MCF 10A (cell line): Measurements from ENCODE around the gene CDADC1. TPM values are rescaled to one million over a fixed set of nuclear protein-coding genes. Genes with fewer than 3 reads are reported as not detected.

Experiments used
- BruUV-seq: library from RNA; stranded (reverse); fragments of 400-500 nt; replicated peaks from 2 replicates; lab custom pipeline; 2021; lab: Mats Ljungman, UMichigan
- CTCF ChIA-PET: fragments of 300-600 bp; sonication (Branson Sonifier 250); formaldehyde crosslinking; extraction: SDS; loops from one replicate; lab custom pipeline; 2021; ENCODE audit warnings: antibody characterized with exemption, inconsistent platforms; lab: Yijun Ruan, JAX
- POLR2A ChIA-PET: fragments of 300-600, 350-650 bp; sonication (Branson Sonifier 250); formaldehyde crosslinking; extraction: SDS; loops from one replicate; lab custom pipeline; 2020; ENCODE audit warnings: antibody characterized with exemption, inconsistent platforms; lab: Yijun Ruan, JAX
- DNase-seq: peaks from one replicate; pipeline ENCODE4 v3.0.0-alpha.2; 2018; ENCODE audit not compliant: unreplicated experiment
- H3K27ac Mint-ChIP-seq: one replicate; pipeline ENCODE4 v1.8.0; 2022; ENCODE audit warnings: mild to moderate bottlenecking, low read depth, mixed read lengths; ENCODE audit not compliant: unreplicated experiment
- H3K27me3 Mint-ChIP-seq: one replicate; pipeline ENCODE4 v1.8.0; 2022; ENCODE audit warnings: mixed read lengths; ENCODE audit not compliant: insufficient read depth, unreplicated experiment
- H3K36me3 Mint-ChIP-seq: one replicate; pipeline ENCODE4 v1.8.0; 2022; ENCODE audit warnings: mild to moderate bottlenecking, moderate library complexity, mixed read lengths; ENCODE audit not compliant: insufficient read depth, unreplicated experiment
- H3K4me1 Mint-ChIP-seq: one replicate; pipeline ENCODE4 v1.8.0; 2022; ENCODE audit warnings: mixed read lengths; ENCODE audit not compliant: insufficient read depth, unreplicated experiment
- H3K4me3 Mint-ChIP-seq: one replicate; pipeline ENCODE4 v1.8.0; 2022; ENCODE audit warnings: mild to moderate bottlenecking, moderate library complexity, mixed read lengths; ENCODE audit not compliant: unreplicated experiment
- H3K9me3 Mint-ChIP-seq: one replicate; pipeline ENCODE4 v1.8.0; 2022; ENCODE audit warnings: mixed read lengths; ENCODE audit not compliant: unreplicated experiment
- intact Hi-C: fragments of 100-400 bp; cut with micrococcal nuclease; formaldehyde crosslinking; loops from 2 replicates; pipeline ENCODE4 v1.14.1; 2022
- total RNA-seq: library from RNA; stranded (reverse); gene quantifications from 2 replicates; pipeline ENCODE4 v1.2.3, GENCODE V29; 2022
- TF ChIP-seq, protein P1 (sequence below): fragments of 200-600 bp; IDR thresholded peaks from one replicate; pipeline ENCODE4 v1.8.0; 2022; ENCODE audit warnings: antibody characterized with exemption, mild to moderate bottlenecking; ENCODE audit not compliant: unreplicated experiment

CDADC1 gene
- total RNA-seq, 1 experiment from 2014 or later, result 9.4 TPM

DNA sequence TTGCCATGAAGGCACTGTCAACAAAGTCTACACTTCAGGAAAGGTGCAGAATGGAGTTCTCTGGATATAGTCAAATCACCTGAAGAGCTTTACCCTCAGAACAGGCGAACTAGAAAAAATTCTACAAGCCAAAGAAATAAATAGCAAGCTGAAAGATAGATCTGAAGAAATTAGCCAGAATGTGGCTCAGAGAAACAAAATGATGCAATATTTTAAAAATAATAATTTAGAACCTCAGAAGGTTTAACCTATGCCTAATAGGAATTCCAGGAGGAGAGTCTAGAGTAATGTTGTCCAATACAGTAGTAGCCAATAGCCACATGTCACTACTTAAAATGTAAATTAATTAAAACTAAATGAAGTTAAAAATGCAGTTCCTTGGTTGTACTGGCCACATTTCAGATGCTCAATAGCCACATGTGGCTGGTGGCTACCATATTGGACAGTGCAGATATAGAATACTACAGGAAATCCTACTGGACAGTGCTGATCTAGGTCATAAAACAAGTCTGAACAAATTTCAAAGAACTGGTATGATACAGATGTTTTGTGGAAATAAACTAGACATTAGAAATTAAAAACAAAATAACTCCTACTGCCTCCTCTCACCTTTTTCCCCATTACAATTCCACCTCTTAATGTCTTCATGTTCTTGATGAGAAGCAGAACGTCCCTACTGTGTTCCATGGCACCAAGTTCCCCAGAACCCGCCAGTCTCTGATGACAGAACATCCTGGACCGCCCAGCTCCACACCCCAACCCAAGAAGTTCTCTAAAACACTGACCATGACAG is 679 bp upstream of the CDADC1 start:
- Mint-ChIP-seq H3K36me3 (peaks cover 4% of the 10 kb centered on the region), H3K9me3 (no peaks in the 10 kb centered on the region), H3K27ac (peak overlapping the region; percentile 97), H3K27me3 (no peaks in the 10 kb centered on the region), H3K4me1 (peaks cover 6% of the 10 kb centered on the region), H3K4me3 (peak overlapping the region; percentile 96)
- BruUV-seq, result TSS peak; percentile 81
- ChIA-PET CTCF (interaction anchor here (0.6 to 1.5 kb wide), 3 partner anchors 11 to 1267 kb away, joined by 3 to 4 read pairs (median 4); no protein-coding TSS in a partner anchor), POLR2A (interaction anchor here (0.5 to 2.8 kb wide), 31 partner anchors 8 to 546 kb away, joined by 3 to 28 read pairs (median 4); partner anchors contain the start of genes CAB39L, FNDC3A, KPNA3 and RCBTB1)
- TF ChIP-seq, protein P1, sequence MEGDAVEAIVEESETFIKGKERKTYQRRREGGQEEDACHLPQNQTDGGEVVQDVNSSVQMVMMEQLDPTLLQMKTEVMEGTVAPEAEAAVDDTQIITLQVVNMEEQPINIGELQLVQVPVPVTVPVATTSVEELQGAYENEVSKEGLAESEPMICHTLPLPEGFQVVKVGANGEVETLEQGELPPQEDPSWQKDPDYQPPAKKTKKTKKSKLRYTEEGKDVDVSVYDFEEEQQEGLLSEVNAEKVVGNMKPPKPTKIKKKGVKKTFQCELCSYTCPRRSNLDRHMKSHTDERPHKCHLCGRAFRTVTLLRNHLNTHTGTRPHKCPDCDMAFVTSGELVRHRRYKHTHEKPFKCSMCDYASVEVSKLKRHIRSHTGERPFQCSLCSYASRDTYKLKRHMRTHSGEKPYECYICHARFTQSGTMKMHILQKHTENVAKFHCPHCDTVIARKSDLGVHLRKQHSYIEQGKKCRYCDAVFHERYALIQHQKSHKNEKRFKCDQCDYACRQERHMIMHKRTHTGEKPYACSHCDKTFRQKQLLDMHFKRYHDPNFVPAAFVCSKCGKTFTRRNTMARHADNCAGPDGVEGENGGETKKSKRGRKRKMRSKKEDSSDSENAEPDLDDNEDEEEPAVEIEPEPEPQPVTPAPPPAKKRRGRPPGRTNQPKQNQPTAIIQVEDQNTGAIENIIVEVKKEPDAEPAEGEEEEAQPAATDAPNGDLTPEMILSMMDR, result no peak
- DNase-seq, result no peak
- intact Hi-C loops, result no loop called here

DNA sequence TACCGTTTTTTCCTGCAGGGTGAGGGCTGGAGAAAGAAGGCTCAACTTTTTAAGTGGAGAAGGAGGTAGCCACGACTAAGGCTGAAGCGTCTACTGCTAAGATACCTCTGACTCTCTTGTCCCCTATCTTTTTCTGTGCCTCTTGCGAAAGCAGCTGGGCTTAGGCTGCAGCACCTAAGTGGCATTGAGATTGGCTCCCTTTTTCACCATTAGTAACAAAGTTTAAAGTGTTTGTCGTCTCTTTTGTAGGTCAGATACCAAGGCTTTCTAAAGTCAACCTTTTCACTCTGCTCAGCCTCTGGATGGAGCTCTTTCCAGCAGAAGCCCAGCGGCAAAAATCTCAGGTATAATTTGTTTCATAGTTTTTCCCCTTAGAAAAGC is 887 bp downstream of the CDADC1 start:
- Mint-ChIP-seq H3K27me3 (no peaks in the 10 kb centered on the region), H3K4me1 (peaks cover 6% of the 10 kb centered on the region), H3K36me3 (peaks cover 4% of the 10 kb centered on the region), H3K9me3 (no peaks in the 10 kb centered on the region), H3K27ac (peak overlapping the region; percentile 97), H3K4me3 (peak overlapping the region; percentile 96)
- TF ChIP-seq, protein P1, result no peak
- intact Hi-C loops, result no loop called here
- ChIA-PET POLR2A (interaction anchor here (0.8 to 2.8 kb wide), 23 partner anchors 10 to 465 kb away, joined by 3 to 28 read pairs (median 6); partner anchors contain the start of genes CAB39L, FNDC3A, RCBTB1 and SETDB2), CTCF (interaction anchor here (0.6 to 1.5 kb wide), 9 partner anchors 9 to 681 kb away, joined by 3 to 4 read pairs (median 3); no protein-coding TSS in a partner anchor)
- BruUV-seq, result no TSS peak
- no peak for DNase-seq

DNA sequence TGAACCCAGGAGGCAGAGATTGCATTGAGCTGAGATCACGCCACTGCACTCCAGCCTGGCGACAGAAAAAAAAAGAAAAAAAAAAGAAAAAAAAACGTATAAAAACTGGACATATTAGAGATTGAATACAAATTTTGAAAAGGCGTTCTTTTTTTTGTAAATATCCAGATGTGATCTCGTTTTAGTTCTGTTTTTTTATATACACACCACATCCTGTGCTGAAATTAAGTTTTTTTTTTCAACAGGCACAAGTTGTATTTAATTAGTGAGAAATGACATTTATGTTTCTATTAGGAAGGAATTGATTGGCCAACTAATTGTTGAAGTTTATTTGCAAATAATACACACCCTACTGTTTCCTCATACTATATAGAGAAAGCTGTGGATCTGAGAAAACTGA is 3.6 kb downstream of the CDADC1 start:
- Mint-ChIP-seq H3K9me3 (no peaks in the 10 kb centered on the region), H3K27me3 (no peaks in the 10 kb centered on the region), H3K27ac (no peak overlapping the region), H3K4me3 (no peak overlapping the region), H3K4me1 (peaks cover 6% of the 10 kb centered on the region), H3K36me3 (peaks cover 24% of the 10 kb centered on the region)
- ChIA-PET POLR2A (interaction anchor here (0.7 to 1.0 kb wide), 3 partner anchors 14 to 249 kb away, joined by 3 to 4 read pairs (median 3); partner anchors contain the start of gene SETDB2), CTCF (interaction anchor here (0.6 to 1.1 kb wide), 3 partner anchors 18 to 31 kb away, joined by 3 to 4 read pairs (median 3); no protein-coding TSS in a partner anchor)
- intact Hi-C loops, result no loop called here
- TF ChIP-seq, protein P1, result no peak
- no TSS peak for BruUV-seq
- DNase-seq, result no peak

DNA sequence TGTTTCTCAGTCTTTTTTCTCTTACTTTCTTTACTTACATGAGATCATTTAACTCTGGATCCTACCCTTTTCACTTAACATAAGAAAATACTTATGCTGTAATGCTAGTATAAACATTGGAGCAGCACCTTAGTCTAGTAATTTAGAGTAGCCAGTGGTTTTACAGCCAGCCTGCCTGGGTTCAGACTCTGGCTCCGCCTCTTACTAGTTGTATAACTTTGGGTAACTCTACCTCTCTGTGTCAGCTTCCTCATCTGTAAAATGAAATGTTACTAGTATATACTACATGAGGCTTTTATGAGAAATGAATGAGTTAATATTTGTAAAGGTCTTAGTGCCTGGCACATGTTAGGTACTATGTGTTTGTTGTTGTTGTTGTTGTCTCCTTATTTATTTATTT is 5.6 kb downstream of the CDADC1 start:
- Mint-ChIP-seq H3K36me3 (peaks cover 31% of the 10 kb centered on the region), H3K4me1 (peaks cover 6% of the 10 kb centered on the region)
- intact Hi-C loops, result no loop called here

More for the DNA sequence above, 5.6 kb downstream of the CDADC1 start:
- TF ChIP-seq, protein P1, result no peak
- no peaks in the 10 kb centered on the region for H3K27me3 Mint-ChIP-seq
- no peaks in the 10 kb centered on the region for H3K9me3 Mint-ChIP-seq
- no peak overlapping the region for H3K27ac Mint-ChIP-seq
- POLR2A ChIA-PET, result no interaction called here
- no peak overlapping the region for H3K4me3 Mint-ChIP-seq
- DNase-seq, result no peak
- CTCF ChIA-PET, result interaction anchor here (1.3 kb wide), 1 partner anchor 28 kb away, joined by 3 read pairs; no protein-coding TSS in a partner anchor
- no TSS peak for BruUV-seq
